IPS-11a (cell line): ENCODE results near the gene SLCO2A1.

Experiments used
- H3K4me3 ChIP-seq: one replicate; pipeline ENCODE4 v1.5.1; 2013; ENCODE audit warnings: low read depth, low read length, control low read depth

SLCO2A1 gene

DNA sequence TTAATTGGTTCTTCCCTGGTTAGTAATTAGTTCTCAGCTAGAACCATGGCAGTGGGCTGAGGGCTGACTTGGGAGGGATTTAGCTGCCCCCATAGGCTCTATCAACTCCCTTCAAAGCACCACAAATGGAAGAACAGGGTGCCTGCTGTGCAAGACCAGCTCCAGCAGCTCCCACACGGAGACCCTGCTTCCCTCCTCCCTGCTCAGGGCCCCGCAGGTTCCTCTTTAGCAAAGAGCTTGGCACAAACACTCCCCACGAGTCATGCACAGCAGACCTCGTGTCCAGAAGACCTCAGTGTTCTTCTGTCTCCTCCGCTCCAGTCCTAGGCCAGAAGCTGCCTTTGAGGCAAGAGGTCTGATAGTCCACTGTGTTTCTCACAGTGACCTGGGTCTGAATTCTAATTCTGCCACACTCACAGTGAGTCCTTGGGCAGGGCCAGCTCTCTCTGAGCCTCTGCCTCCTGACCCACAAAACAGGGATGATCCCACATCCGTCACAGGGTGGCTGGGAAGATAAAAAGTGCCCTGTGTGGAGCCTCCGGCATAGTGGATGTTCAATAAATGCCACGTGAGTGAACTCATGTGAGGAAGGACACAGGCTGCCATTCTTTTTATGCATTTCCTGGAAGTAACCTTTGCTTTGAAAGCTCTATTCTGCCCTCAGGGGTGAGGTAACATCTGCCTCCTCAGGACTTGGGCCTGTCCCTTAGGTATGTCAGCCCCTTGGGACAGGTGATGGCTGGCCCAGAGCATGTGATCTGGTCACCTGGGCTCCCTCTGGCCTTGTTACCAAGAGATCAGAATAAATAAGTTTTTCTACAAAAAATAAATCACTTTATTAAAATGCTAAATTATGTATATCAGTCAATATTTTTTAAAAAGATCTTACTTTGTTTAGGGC, 141.7 kb downstream of the SLCO2A1 start:
- no peak overlapping the region for H3K4me3 ChIP-seq

- H3K4me3 ChIP-seq = no peak overlapping the region
Observed at GRCh38 chr3:133887074-133887802, 142.5 kb downstream of the SLCO2A1 start.

DNA sequence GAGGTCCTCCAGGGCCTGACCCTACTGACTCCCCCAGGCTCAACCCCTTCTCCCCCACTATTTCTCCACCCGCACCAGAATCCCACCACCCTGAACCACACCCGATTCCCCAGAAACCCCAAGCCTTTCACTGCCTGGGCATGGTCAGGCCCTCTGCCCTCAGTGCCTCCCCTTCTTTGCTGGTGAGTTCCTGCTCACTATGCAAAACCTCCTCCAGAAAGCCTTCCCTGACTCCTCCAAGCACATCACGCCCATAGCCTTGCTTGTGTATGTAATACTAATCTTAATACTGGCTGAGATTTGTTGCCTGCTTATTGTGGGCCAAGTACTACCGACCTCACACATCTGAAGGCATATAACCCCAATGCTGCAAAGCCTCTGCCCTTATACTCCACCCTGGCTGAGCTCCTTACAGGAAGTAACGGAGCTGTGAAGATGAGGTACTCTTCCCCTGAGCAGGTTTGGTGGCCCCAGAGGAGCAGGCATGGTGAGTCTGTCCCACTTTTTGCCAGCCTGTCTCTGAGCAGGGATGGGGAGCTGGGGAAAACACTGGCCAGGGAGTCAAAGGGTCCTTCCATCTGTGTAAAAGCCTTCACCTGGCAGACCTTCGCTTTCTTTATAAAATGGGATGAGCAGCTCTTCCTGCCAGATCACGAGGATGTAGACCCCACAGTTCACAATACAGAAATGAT, 143.5 kb downstream of the SLCO2A1 start:
- H3K4me3 ChIP-seq = no peak overlapping the region

GRCh38 chr3:133884887-133885711, 144.6 kb downstream of the SLCO2A1 start:
- no peak overlapping the region for H3K4me3 ChIP-seq

DNA sequence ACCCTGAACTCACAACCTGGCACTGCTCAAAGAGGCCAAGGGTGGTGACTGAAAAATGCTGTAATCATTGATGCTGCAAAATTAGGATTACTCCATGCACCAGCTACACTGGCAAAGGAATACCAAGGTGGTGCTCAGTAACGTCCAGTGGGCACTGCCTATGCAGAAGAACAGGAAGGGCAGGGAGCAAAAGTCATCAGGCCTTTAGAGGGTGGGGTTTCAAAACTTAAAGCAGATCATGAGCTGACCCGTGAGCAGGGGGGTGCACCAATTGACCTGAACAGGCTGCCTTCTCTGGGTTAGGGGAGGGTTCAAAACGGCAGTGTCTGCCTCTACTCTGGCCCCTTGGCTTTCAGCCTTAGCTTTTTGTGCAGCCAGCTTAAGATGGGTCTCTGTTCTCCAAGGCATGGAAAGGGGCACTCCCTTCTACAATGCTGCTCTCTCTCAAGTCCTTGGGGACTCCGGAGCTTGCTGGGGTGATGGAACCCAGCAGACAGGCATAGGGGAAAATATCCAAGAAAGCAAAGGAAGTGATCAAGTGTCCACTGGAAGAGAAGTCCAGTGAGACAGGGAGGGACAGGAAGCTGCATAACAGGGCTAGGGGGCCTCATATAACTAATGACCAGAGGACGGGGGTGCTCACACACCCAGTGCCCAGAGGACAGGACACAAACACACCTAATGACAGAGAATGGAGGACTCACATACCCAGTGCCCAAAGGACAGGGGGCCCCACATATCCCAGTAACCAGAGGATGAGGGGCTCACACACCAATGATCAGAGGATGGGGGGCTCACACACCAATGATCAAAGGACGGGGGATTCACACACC, 145.5 kb downstream of the SLCO2A1 start:
- no peak overlapping the region for H3K4me3 ChIP-seq

DNA sequence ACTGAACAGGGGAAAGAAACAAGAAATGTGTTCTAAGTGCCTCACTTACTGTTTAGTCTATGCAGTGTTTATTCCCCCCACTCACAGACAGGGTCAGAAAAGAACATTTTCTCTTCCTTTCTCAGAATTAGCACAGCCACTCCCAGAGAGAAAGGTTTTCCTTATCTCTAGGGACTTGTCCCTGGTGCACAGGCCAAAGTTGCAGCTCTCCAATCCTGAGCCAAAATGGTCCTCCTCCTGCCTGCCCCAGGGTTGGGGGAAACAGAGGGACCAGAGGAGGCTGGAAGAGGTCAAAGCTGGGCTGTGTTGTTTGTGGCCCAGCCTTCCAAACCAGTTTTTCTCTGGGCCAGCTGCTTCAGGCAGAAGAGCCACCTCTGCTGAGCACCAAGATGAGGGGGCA, 146.1 kb downstream of the SLCO2A1 start:
- no peak overlapping the region for H3K4me3 ChIP-seq

DNA sequence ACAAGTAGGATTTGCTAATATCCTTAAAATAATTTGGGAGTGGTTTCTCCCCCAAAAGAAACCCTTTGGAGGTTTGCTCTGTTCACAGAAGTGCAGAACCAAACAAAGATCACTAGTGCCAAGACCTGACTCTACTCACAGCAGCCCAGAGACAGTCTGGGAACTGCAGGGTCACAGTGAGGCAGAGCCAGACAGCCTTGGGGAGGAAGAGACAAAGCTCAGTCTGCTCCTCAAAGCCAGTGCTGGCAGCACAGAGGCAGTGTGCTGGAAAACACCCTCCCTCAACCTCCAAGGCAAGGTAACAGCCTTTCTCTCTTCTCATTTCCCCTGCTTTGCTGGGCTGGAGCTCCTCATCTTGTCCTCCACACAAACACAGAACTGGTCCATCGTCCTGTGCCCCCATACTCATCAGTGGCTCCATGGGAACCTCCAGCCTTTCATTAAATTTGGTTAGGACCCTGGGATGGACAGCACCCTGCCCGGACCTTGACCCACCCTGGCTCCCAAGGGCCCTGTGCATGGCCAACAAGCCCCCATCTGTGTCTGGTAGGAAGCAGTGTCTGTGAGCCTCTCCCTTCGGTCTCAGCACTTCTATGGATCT, 146.6 kb downstream of the SLCO2A1 start:
- H3K4me3 ChIP-seq = no peak overlapping the region

- H3K4me3 ChIP-seq = no peak overlapping the region
Observed at GRCh38 chr3:133881939-133882825, 147.5 kb downstream of the SLCO2A1 start.

GRCh38 chr3:133881492-133881891, 148.2 kb downstream of the SLCO2A1 start:
- H3K4me3 ChIP-seq = no peak overlapping the region

- no peak overlapping the region for H3K4me3 ChIP-seq
Observed at GRCh38 chr3:133880886-133881455, 148.8 kb downstream of the SLCO2A1 start.

- H3K4me3 ChIP-seq = no peak overlapping the region
Observed at GRCh38 chr3:133880287-133880686, 149.4 kb downstream of the SLCO2A1 start.

DNA sequence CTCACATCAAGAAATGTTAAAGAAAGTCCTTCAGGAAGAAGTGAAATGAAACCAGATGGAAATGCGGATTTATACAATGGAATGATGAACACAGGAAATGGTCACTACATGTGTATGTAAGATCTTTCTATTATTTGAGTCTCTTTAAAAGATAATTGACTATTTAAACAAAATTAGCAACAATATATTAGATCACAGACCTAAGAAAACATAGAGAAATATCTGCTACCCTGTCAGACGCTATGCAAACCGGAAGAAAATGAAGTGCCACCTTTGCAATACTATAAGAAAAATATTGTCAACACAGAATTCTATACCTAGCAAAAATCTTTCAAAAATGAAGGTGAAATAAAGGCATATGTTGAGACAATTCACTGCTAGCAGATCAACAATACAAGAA, 151.2 kb downstream of the SLCO2A1 start:
- H3K4me3 ChIP-seq = no peak overlapping the region
